Activated CD8-positive, alpha-beta memory T cell treated with anti-CD3 and anti-CD28 coated beads for 36 hours (primary cell): ENCODE results near the gene ARHGEF6. TPM values are rescaled to one million over a fixed set of nuclear protein-coding genes. Genes with fewer than 3 reads are reported as not detected.

Experiments used
- CTCF ChIA-PET: fragments of 350-600 bp; sonication (Branson Sonifier 250); formaldehyde crosslinking; loops from one replicate; lab custom pipeline; 2021; ENCODE audit warnings: antibody characterized with exemption; lab: Charles Lee
- POLR2A ChIA-PET: fragments of 350-600 bp; sonication (Branson Sonifier 250); formaldehyde crosslinking; loops from one replicate; lab custom pipeline; 2021; ENCODE audit warnings: antibody characterized with exemption; lab: Charles Lee
- total RNA-seq, 2 experiments: library from RNA; stranded (reverse); gene quantifications; one replicate each; pipeline ENCODE4 v1.2.3, GENCODE V29; 2021

The ARHGEF6 gene
- total RNA-seq, 2 experiments from 2014 or later: 30.9 to 31.4 TPM

DNA sequence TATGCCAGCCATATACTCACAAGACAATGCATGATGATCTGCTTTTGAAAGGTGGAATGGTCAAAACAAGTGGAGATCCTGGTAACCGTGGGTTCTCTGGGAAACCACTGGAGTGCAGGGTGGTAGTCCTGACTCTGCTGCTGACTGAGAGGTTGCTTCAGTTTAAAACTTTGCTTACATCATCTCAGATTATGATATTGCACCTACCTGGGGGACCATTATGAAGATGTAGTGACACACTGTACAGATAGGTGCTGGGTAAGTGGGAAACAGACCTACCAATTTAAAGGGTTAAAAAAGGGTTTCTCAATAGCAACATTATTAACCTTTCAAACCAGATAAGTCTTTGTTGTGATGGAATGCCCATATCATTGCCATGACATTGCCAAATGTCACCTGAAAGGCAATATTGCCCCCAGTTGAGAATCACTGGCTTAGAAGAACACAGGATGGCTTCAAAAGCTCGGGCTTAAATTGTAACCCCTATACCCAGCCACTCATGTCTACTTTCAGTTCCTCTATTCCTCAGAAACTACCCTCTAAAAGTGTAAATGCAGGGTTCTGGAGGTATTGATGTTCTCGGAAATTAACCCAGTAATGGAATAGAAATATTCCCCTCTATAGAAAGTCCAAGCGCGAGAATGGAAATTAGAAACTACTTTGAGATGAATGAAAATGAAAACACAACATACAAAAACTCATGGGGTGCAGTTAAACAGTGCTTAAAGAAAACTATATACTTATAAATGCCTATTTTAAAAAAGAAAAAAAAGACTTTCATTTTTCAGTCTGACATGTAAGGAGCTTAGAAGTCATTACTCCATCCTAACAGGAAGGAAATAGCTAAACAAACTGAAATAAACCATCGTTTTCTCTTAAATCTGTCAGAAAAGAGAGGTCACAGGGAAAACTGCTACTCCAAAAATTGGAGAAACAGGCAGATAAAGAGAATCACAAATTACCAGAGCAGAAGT is 65.8 kb downstream of the ARHGEF6 start:
- CTCF ChIA-PET: no interaction called here
- POLR2A ChIA-PET: interaction anchor here (0.8 kb wide), 1 partner anchor 139 kb away, joined by 3 read pairs; no protein-coding TSS in a partner anchor

DNA sequence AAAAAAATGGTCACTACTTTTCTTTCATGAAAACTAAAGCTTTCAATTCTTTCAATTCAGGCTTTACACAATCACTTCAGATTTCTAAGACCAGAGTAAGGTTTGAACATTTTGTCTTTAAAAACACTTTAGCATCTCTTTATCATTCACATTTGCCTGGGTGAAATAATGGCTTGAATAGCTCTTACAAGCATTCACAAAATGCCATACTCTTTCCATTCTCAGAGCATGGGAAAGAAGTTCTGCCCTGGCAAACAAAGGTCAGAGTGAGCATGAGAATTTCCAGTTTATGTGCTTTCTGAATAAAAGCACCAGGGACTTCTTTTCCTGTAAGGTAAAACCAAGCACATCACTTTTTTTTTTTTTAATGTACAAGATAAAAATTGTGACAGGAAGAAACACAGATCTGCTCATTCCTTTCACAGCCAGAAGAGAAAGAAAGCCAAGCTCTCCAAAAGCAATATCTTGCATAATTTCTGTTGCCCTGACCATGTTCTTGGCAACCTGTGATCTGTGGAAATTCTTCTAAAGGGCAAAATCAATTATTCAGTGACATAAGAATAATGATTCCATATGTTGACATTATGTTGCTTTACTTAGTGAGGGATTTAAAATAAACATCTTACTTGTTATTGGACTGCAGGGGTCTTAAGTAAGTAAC is 68.0 kb downstream of the ARHGEF6 start:
- ChIA-PET POLR2A (no interaction called here), CTCF (no interaction called here)

DNA sequence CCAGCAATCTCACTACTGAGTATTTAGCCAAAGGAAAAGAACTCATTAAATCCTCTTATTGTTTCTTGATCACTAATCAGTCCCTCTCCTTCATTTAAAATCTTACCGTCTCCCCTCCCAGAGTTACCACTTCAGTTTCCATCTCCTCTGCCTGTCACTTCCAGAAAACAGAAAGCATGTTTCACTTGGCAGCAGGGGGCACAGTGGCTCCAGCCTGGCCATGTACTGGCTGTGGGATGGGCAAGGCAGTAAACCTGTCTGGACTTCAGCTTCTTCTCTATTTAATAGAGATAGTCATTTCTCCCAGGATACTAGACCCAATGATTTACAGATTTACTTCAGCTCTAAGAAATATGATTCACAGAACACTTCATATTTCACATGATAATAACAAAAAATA is 69.6 kb downstream of the ARHGEF6 start:
- ChIA-PET POLR2A (interaction anchor here (1.0 kb wide), 1 partner anchor 56 kb away, joined by 3 read pairs; no protein-coding TSS in a partner anchor), CTCF (interaction anchor here (0.5 kb wide), 1 partner anchor 215 kb away, joined by 4 read pairs; no protein-coding TSS in a partner anchor)

DNA sequence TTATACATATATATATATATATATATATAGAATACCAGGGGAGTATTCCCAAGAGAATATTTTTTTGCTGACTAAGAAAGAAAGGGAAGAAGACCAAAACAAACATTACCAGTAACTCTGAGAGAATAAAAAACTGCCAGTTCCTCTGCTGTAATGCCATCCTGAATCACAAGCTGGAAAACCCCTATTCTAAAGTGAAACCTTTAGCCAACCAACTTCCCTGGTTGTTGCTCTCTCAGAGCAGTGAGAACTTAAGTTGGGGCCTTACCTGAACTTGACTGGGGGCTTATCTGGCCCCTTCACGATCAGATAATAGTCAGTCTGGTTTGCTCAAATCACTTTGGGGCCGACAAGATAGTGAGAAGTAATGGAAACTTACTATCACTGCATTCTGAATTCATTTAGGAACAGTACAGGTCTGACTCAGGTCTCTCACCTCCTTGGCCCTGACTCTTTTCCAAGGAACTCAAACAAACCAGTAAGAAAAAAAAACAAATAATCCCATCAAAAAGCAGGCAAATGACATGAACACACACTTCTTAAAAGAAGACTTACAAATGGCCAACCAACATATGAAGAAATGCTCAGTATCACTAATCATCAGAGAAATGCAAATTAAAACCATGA is 70.3 kb downstream of the ARHGEF6 start:
- CTCF ChIA-PET: no interaction called here
- POLR2A ChIA-PET: interaction anchor here (0.5 to 1.0 kb wide), 4 partner anchors 26 to 161 kb away, joined by 3 to 6 read pairs (median 3); no protein-coding TSS in a partner anchor

DNA sequence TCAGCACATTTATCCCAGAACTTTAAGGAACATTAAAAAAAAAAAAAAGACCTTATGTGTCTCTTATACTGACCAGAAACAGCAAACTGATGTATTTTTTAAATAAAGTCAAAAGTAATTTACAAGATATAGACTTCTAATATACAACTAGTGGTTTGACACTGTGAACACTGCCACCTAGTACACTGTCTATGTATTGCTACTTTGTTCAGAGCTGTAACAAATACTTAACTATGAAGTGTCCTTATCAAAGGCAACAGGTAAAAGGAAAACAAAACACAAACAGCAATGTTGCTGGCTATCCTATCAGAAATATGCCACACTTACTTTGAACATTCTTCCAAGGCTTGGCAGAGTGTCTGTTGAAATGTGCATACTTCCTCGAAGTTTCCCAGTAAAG is 72.4 kb downstream of the ARHGEF6 start:
- ChIA-PET CTCF (interaction anchor here (0.7 kb wide), 2 partner anchors 232 to 431 kb away, joined by 3 read pairs; no protein-coding TSS in a partner anchor), POLR2A (no interaction called here)

DNA sequence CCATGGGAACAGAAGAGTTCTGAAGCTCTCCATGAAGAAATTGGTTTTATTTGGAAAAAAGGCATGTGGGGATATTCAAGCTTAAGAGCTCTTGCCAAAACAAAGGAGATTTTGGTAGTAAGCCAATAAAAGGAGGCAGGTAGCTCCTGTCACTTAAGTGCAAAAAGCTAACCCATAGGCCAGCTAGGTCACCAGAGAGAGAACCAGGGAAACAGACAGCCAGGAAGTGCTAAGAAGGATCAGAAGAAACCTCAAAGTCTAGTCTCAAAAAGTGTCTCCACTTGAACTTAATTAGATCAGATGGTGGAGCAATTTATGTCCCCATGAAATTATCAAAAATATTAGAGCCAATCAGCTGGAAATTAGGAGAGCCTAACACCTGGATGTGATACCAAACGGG is 83.6 kb downstream of the ARHGEF6 start:
- ChIA-PET POLR2A (no interaction called here), CTCF (interaction anchor here (0.8 kb wide), 1 partner anchor 88 kb away, joined by 4 read pairs; no protein-coding TSS in a partner anchor)

DNA sequence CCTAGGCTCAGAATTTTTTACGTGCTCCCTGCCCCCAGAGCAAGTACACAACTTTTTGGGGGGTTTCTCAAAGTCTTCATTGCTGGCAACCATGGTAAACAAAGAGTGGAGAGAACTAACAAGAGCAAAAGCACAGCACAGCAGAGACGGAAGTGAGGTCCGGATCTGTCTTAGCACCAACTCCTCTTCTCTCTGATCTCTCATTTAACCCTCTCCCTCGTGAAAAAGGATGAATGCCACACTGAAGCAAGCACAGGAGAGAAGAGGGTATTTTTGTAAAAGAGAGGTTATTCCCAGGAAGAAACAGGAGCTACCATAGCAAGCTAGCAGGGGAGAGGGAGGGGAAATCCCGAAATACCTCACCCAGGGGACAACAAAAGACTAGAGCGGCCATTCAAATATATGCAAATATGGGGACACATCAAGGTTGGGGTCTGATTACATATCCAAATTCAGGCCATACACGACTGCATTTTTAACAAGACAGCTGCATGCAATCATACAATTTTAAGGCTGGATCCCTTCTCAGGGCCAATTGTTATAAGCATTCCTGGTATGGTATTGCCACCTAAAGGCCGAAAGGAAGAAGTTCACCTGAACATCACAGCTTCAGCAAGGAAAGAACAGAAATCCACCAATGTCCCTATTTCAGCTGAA is 86.2 kb downstream of the ARHGEF6 start:
- POLR2A ChIA-PET: no interaction called here

DNA sequence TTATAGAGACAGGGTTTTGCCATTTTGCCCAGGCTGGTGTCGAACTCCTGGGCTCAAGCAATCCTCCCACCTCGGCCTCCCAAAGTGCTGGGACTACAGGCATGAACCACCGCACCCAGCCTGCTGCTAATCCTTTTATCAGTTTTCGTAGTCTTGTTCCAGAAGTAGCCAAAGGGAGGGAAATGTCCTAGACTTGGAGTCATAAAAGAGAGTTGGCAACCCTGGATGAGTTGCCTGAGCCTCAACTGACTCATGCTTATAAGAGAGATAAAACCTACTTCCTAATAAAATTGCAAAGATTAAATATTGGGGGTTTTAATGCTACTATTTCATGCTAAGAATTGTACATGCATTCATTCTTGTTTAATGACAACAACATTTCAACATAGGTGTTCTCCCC is 88.5 kb downstream of the ARHGEF6 start:
- ChIA-PET POLR2A (no interaction called here), CTCF (no interaction called here)

More for the DNA sequence above, 86.2 kb downstream of the ARHGEF6 start:
- CTCF ChIA-PET: interaction anchor here (1.1 to 1.7 kb wide), 4 partner anchors 86 to 119 kb away, joined by 3 to 14 read pairs (median 5); no protein-coding TSS in a partner anchor

DNA sequence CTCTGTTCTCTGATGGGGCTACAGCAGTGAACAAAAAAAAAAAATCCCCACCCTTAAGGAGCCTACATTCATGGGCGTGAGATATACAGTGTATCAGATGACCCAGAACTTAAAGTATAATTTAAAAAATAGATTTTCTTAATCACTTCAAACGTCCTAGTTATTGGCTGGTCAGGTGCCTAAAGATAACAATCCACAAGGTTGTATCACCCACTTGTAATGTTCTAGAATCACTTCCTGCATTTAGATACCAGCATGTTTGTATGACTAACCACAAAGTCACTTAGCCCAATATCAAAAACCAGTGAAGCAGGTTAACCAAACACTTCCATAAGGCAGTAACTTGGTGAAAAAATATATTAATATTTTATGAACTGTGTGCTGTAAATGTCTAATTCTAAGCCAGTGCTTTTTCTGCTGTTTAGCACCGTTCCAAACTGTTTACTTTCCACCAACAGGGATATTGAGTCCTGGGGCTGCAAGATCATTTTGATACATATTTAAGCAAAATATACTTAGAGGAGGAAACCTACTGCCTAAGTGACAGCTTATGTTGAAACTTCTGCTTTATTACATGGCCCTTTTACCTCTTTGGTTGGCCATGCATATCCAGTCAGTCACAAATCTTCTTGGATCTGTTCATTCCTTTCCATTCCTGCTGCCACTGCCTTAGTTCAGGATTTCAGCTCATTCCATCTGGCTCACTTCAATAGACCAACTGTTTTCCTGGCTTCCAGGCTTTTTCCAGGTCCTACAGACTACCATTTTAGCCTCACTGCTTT is 89.5 kb downstream of the ARHGEF6 start:
- ChIA-PET POLR2A (interaction anchor here (0.6 kb wide), 1 partner anchor 440 kb away, joined by 3 read pairs; no protein-coding TSS in a partner anchor), CTCF (no interaction called here)

DNA sequence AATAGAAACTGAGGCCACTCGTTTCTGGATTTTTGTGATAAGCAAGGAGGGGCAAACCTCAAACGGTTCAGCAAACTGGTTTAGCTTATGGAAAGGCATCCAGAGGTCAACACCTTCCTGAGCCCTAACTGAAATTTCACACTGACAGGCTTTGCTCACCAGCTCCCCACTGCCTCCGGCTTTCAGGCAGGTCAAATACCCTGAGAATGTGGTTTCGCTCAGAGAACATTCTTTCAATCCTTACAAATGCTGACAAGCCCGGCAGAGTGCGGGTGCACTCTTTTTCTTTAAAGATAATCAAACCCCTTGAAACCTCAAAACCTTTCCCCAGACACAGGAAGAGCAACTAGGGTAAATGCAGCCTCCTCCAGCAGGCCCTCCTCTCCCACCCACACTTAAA is 91.3 kb downstream of the ARHGEF6 start:
- CTCF ChIA-PET: no interaction called here
- POLR2A ChIA-PET: interaction anchor here (0.6 kb wide), 1 partner anchor 15 kb away, joined by 4 read pairs; no protein-coding TSS in a partner anchor

DNA sequence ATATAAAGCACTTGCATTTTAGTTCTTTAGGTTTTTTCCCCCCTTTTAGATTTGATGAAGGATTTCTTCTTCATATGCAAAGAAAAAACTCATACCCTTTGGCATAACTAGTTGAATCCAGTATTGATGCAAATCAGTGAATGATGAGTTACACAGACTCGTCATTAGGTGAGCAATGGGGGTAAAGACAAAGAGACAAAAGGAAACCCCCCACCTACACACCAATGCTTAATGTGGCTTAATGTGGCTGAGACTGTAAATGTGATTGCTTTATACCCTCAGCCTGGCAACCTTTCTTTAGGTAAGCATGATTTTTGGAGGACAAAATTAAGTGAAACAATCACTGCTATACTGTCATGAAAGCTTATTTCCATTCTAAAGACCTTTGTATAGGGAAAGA is 93.3 kb downstream of the ARHGEF6 start:
- ChIA-PET CTCF (no interaction called here), POLR2A (no interaction called here)

DNA sequence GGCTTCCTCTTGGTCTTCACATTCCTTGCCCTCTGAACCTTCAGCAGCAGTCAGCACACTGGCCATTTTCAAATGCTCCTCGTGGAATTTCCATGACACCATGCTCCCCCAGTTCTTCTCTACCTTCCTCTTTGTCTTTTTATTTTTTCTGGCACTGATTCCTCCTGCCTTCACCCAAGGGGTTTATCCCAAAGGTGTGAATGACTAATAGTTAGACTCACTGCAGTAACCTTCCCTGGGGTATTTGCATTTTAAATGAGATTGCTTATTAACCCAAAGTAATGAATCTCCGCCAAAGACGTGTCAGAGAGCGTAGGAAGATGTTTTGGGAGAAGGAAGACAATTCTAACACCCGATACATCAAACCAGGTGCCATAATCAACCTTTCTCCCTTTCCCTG is 96.6 kb downstream of the ARHGEF6 start:
- ChIA-PET POLR2A (no interaction called here), CTCF (interaction anchor here (0.6 kb wide), 1 partner anchor 22 kb away, joined by 4 read pairs; no protein-coding TSS in a partner anchor)

DNA sequence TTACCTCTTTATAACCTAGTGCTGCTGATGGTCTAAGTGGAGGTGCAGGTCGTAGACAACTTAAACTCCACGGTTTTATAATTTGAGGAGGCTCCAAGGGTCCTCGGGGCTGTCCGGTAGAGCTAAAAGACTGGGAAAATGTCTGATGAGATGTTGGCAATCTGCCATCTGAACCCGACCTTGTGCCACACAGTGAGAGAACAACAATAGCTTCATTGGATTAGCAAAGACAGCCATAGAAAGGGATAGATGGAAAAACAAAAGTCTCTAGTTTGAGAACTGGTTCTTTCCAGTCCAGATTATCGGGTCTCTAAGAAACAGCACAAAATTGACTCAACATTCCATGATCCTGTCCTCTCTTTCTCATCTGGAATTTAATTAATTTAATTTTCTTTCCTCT is 101.2 kb downstream of the ARHGEF6 start:
- POLR2A ChIA-PET: no interaction called here
- CTCF ChIA-PET: no interaction called here

DNA sequence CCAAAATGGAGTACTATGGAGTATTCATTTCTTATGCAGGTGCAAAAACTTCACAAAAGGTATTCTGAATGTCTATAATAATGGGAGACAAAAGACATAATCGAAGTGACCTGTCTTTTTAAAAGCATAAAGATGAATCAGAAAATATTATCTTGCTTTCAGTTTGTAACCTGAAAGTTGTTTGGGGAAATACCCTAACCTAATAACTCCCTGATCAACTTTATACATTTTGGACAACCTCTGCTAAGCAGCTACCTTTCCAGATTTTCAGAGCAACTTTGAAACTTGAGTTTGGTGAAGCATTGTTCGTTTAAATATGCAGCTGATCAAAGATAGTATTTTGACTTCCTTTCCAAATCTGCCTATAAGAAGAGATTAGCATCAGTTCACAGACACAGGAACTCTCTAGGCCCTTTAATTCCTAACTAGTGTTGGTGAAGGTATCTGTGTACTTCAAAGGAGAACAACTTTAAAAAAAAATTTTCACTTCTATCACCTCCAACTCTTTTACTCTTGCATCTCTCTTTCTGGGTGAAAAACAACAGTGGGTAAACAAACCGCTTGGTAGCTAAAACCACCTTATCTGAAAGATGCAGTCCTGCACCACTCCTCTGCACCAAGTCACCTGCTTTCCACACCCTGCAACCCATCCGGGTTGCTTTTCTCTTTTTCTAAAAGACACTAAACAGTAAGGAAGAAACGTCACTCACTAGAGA is 106.3 kb downstream of the ARHGEF6 start:
- ChIA-PET POLR2A (interaction anchor here (0.7 kb wide), 1 partner anchor 15 kb away, joined by 4 read pairs; no protein-coding TSS in a partner anchor), CTCF (no interaction called here)

DNA sequence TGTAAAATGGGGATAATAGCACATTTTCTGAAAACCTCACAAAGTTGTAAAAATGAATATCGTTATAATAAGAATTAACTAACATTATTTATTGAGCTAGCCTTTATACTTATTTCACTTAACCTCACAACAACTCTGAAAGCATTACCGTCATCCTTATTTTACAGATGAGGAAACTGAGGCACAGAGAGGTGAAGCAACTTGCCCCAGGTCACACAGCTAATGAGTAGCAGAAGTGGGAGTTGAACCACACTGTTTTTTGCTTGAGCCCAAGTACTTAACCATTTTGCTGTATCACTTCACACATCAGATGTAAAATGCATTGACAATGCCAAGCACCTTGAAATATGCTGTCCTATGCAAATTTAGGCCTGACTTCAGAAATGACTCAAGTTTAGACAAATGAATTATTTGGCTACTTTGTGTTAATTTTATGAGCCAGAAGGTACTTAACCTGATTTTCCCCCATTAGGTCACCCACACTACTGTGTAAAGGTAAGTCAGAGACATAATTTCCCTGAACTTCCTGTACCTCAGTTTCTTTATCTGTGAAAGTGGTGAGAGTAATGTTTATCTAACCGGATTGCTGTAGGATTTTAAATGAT is 109.6 kb downstream of the ARHGEF6 start:
- POLR2A ChIA-PET: no interaction called here
- CTCF ChIA-PET: interaction anchor here (0.8 kb wide), 1 partner anchor 63 kb away, joined by 3 read pairs; no protein-coding TSS in a partner anchor

DNA sequence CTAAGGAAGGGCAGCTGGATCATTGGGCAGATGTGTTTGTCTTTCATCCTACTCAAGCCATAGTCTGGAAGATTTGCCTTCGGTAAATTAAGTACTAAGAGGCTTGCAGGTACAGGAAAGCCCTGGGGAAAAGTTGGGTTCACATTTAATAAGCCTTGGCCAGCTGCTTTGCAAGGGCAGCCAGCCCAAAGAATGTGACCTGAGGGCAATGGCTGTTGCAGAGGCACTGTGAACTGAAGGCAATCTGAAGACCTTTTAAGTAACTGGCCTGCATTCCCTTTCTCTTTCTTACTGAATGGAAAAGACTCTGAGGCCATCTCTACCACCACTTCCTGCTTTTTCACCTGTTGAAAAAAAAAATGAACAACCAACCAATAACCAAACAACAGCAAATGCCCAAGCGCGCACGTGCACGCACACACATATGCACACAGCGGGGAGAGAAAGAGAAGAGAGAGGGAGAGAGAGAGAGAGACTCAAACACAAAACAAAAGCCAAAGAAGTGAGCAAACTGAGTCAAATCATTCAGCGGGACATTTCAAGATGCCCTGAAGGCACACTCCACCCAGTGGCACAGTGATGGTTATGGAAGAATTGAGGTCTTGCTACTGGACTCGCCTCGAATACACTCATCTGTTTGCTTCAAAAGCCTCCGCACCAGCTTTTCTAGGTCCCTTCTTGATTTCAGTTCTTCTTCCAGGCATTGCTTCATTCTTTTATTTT is 113.1 kb downstream of the ARHGEF6 start:
- POLR2A ChIA-PET: no interaction called here

More for the DNA sequence above, 113.1 kb downstream of the ARHGEF6 start:
- CTCF ChIA-PET: no interaction called here
